ENCODE measurements around the gene SLC38A7.
A peak's percentile ranks its signal among the peaks of the same experiment; 100 is the strongest.

- TF ChIP-seq CTCF (conservative IDR thresholded peaks at IDR 0.05; ENCODE audit: low read depth in 2 of 2) = peak; percentile 41 to 75
- TF ChIP-seq EZH2 (IDR thresholded peaks at IDR 0.05; ENCODE audit: low read depth, unreplicated experiment) = no peak
- TF ChIP-seq POLR2AphosphoS5 (IDR thresholded peaks at IDR 0.05; ENCODE audit: low read depth) = no peak
- no peak for TF ChIP-seq REST (IDR thresholded peaks at IDR 0.05; ENCODE audit: unreplicated experiment)
- no peak for TF ChIP-seq ZNF462 (CRISPR knock-in tag; IDR thresholded peaks at IDR 0.05)
- TF ChIP-seq EZH2phosphoT487 (IDR thresholded peaks at IDR 0.05; ENCODE audit: unreplicated experiment) = no peak
- TF ChIP-seq ZNF331 (CRISPR knock-in tag; IDR thresholded peaks at IDR 0.05; ENCODE audit: low read depth) = no peak
- TF ChIP-seq NANOG (IDR thresholded peaks at IDR 0.05; ENCODE audit: borderline replicate concordance) = no peak
Measured at GRCh38 chr16:58638148-58639036, 46.2 kb downstream of the SLC38A7 start.
